VCaP (cell line): Measurements from ENCODE around the gene ZMAT1.

ENCODE experiments used
- H3K27ac ChIP-seq: fragments of 450-650 bp; 2 replicates; pipeline ENCODE4 v1.5.1; 2017
- CTCF ChIP-seq: fragments of 450-650 bp; conservative IDR thresholded peaks from 2 replicates; pipeline ENCODE4 v1.5.1; 2017; ENCODE audit warnings: mild to moderate bottlenecking, moderate library complexity

ZMAT1 gene

GRCh38 chrX:101932249-101932570, 383 bp upstream of the ZMAT1 start:
- TF ChIP-seq CTCF = no peak

GRCh38 chrX:101931136-101931487, 715 bp downstream of the ZMAT1 start:
- TF ChIP-seq CTCF = no peak
- peak overlapping the region; percentile 60 for H3K27ac ChIP-seq

More at GRCh38 chrX:101932249-101932570, 383 bp upstream of the ZMAT1 start:
- peak overlapping the region; percentile 60 for H3K27ac ChIP-seq

- H3K27ac ChIP-seq = no peak overlapping the region
- no peak for TF ChIP-seq CTCF
Observed at GRCh38 chrX:101925733-101926132, 6.1 kb downstream of the ZMAT1 start.

- no peak overlapping the region for H3K27ac ChIP-seq
- TF ChIP-seq CTCF = no peak
Observed at GRCh38 chrX:101918751-101919150, 13.1 kb downstream of the ZMAT1 start.

- no peak for TF ChIP-seq CTCF
- peak overlapping the region; percentile 57 for H3K27ac ChIP-seq
Observed at GRCh38 chrX:101906136-101906796, 25.6 kb downstream of the ZMAT1 start.

GRCh38 chrX:101904996-101905395, 26.8 kb downstream of the ZMAT1 start:
- peak overlapping the region; percentile 57 for H3K27ac ChIP-seq
- no peak for TF ChIP-seq CTCF
